GM21737 (cell line): ENCODE results near the gene REC8.

ENCODE experiments used
- ATAC-seq: cut with Tn5 transposase; IDR thresholded peaks from one replicate; pipeline ENCODE4 v1.9.1; 2021; ENCODE audit warnings: mild to moderate bottlenecking, moderate library complexity; ENCODE audit not compliant: unreplicated experiment

The REC8 gene

DNA sequence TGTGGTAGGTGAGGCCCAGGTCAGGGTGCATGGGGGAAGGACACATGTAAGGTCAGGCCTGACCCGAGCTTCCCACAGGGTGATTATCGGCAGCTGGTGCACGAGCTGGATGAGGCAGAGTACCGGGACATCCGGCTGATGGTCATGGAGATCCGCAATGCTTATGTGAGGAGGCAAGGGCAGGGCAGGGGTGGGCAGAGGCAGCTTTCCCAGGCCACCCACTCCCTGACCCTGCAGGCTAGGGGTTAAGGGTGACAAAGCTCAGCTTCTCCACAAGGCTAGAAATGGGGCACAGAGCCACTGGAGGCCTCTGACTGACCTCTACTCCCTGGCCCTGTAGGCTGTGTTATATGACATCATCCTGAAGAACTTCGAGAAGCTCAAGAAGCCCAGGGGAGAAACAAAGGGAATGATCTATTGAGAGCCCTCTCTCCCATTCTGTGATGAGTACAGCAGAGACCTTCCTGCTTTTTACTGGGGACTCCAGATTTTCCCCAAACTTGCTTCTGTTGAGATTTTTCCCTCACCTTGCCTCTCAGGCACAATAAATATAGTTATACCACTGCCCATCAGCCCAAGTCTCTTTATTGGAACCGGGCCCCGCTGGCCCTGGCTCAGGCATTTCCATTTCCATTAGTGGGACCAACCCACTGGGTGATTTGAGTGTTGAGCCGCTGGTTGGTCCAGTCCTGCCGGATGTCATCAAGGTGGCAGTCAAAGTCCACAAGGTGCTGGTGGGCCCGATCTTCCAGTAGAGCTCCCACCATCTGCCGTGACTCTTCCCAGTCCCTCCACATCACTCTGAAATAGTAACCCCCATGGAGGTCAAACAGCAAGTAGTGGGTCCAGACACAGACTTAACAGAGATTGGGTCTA, 33.2 kb upstream of the REC8 start:
- ATAC-seq = no peak

DNA sequence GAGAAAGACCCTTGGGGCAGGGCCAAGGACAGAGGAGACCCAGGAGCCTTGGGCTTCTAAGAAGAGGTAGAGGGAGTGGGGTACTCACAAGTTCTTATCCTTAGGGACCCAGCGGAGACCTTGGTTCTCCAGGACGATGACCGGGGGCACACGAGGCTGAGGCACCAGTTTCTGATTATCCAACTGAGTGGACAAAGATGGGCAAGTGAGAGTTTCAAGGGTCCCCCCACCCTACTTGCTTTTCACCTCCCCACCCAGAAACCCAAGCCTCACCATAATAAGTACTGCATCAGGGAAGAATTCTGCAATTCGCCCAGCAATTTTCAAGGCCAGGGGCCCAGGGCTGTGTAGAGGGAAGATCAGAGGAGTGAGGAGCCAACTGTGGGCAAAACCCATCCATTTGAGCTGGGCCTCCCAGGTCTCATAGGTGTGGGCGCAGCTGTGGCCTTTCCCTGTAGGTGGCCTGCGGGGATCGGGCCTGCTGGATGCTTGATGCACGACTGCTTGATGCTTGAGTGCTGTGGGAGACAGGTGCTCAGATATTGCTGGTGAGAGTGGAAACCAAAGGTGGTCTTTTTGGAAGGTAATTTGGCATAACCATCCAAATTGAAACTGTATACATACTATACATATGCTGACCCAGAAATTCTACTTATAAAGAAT, 32.5 kb upstream of the REC8 start:
- no peak for ATAC-seq

DNA sequence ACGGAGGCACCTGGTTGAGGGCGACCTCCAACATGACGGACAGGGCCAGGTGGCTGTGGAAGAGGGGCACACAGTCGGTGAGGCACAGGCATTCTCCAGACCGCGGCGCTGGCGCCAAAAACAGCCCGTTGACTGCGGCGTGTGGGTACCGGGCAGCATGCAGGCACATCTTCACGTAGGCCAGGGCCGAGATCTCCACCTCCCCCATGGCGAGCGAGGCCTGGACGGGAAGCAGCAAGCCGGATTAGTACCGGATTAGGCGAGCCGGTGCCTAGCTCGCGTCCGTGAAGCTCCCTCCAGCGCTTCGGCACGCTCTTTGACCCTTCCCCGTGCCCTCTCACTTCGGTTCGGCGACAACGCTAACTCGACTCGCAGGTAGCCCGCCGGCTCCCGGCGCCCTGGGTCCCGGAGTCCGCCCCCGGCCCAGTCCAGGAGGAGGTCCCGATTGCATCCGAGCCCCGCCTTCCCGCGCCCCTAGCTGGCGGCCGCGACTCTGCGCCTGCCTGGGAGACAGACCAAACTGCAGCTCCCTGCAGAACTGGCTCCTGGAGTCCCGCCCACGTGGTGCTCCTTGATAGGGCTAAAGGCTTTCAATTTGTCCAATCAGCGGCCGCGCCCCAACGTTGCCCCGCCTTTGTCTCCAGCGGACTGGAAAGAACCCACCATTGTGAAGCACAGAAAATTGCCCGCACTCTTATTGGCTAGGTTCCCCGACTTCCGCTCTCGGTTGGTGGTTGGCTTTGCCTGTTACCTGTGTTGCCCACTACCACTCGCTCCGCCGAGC, 30.6 kb upstream of the REC8 start, which contains the start of gene EMC9:
EMC9 (minus strand) TSS at position 495 of the 784 bp plus-strand sequence; CDS start at position 208, 287 bp downstream.
- ATAC-seq = peak; percentile 80

DNA sequence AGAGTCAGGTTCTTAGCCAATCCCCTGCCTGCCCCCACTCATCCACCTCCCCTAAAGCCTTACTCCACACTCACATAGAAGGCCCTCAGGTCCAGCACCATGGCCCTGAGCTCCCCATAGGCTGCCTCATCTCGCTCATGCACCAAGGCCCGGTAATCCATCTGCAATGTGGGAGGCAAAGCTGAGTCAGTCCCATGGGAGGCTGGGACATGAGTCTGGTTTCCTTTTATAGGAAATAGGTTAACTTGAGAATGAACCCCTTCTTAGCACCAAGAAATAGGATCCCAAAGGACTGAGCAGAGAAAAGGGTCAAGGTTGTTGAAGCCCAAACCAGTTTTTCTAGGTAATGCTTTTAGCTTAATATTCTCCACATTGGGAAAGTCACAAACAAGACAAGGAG, 28.4 kb upstream of the REC8 start:
- ATAC-seq = no peak

DNA sequence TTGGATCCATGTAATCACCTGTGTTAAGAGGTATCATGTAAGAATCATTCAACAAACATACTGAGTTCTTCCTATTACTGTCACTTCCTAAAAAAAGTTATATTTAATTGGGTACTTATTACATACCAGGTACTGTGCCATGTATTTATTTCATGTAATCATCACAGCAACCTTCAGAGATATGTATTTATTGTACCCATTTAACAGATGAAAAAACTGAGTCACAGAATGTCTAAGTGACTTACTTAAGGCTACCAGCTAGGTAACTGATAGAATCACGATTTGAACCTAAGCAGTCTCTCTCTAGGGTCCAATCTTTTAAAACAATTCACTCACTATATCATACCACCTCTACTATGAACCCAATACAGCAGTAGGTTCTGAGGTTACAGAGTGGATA, 27.4 kb upstream of the REC8 start:
- no peak for ATAC-seq

DNA sequence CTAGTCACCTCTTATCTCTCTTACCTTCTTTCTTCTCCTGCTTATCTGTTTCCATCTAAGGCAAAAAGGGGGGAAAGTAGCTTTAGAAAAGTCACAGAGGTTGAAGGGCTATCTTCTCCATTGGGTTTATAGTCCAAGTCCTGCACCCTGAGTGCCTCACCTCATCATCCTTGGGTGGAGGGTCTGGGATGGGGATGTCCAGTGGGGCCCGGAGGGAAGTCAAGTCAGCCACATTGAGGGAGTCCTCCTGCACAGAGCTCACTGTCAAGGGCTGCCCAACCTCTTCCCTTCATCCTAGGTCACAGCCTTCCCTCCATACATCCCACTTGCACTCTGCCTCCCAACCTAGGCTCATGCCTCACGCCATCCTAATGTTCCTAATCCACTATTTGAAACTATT, 26.7 kb upstream of the REC8 start:
- no peak for ATAC-seq

DNA sequence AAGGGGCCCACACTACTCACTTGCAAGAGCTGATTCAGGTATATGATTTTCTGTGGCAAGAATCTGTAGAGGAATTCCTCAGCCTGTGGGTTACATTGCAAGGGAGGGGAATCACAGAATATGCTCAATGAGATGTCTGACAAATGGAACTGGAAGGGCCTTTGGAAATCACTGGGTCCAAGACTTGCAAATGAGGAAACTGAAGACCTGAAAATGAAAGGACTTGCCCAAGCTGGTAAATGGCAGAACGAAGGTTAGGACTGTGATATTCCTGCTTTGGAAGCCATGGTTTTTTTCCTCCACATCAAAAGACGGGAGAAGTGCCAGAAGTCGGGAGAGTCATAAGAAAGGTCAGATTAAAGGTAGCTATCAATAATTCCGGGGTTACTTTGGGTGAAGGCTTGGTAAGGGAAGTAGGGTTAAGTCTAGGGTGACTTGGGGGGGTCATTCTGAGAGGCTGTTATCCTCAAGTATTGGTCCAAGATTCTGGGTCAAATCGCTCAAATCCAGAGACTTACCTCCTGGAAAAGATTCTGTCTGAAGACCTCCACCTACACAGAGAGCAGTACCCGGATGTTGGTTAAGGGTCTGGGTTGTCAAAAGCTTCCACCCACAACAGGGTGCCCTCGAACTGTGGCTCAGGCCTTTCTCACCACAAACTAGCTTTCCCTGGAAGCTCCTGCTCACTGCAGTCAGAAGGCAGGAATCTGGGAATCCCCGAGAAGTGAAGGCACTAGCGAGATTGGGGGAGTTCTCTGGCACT, 26.0 kb upstream of the REC8 start:
- no peak for ATAC-seq

DNA sequence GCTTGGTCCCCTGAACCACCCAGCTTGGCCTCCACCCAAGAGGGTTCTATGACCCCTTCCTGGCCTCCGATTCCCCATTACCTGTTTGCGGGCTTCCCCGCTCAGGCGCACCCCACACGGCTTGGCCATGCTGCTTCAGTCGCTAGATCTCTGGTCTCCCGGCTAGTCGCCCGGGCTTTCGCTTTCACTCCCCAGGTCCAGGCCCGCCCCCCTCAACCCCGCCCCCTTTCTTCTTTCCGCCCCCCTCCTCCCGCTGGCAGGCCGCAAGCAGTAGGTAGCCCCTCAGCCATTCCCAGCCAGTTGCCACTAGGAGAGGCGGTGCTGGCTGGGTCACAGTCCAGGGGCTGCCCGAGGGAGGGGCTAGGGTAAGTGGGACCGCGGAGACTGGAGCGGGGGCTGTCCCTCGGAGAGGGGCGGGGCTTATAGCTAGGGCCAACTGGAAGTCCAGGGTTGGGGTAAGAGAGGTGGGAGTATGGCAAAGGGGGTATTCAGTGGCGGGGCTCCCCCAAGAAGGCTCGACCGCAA, 25.4 kb upstream of the REC8 start, which contains the start of gene PSME2:
PSME2 (minus strand) TSS at position 158 of the 525 bp plus-strand sequence; CDS start at position 129, 29 bp downstream.
- ATAC-seq = peak; percentile 63

DNA sequence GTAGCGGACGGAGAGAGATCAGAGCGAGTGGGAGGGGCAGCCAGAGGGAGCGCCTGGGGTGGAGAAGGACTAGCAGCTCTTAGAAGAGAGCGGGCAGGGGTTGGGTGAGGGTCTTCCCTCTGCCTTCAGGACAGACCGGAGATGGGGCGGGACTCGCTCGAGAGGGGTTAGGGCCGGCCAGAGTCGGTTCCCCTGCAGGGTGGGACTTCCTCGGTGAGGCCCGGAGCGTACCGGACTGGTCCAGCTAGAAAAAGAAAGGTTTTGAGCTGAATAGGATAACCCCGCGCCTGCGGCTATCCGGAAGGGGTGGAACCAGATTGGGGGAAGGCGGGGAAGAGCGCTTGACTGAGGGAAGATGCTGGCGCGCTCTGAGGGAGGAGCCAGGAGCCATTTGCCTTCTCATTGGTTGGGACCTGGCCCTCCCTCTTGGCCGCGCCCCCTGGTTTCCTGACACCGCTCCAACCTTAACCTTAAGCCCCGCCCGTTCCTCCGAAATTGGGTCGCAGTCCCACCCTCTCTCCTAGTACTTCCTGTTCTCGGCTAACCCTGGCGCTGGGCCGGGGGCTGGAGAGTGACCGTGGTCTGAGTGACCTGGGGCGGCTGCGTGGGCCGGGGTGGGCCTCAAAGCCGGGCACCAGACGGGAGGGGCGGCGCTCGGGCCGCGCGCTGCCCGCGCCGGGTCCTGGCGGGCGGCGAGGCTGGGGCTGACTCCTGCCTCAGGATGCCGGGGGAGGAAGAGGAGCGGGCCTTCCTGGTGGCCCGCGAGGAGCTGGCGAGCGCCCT, 24.7 kb upstream of the REC8 start, which contains the start of gene RNF31:
RNF31 (plus strand) TSS at position 521 of the 783 bp plus-strand sequence; CDS start at position 722, 201 bp downstream.
- peak; percentile 76 for ATAC-seq

DNA sequence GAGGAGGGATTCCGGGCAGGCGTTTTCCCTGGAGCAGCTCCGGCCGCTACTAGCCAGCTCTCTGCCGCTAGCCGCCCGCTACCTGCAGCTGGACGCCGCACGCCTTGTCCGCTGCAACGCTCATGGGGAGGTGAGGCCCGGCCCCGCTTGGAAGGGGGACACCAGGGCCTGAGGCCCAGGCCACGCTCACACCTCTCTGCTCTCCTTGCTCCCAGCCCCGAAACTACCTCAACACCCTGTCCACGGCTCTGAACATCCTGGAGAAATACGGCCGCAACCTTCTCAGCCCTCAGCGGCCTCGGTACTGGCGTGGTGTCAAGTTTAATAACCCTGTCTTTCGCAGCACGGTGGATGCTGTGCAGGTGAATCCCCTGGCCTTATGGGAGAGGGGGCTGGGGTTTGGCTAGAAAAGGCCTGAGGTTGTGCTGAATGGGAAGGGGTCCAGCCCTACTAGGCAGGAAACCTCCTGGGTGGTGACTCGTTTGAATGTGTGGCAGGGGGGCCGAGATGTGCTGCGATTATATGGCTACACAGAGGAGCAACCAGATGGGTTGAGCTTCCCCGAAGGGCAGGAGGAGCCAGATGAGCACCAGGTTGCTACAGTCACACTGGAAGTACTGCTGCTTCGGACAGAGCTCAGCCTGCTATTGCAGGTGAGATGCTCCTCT, 24.0 kb upstream of the REC8 start:
- ATAC-seq = no peak

DNA sequence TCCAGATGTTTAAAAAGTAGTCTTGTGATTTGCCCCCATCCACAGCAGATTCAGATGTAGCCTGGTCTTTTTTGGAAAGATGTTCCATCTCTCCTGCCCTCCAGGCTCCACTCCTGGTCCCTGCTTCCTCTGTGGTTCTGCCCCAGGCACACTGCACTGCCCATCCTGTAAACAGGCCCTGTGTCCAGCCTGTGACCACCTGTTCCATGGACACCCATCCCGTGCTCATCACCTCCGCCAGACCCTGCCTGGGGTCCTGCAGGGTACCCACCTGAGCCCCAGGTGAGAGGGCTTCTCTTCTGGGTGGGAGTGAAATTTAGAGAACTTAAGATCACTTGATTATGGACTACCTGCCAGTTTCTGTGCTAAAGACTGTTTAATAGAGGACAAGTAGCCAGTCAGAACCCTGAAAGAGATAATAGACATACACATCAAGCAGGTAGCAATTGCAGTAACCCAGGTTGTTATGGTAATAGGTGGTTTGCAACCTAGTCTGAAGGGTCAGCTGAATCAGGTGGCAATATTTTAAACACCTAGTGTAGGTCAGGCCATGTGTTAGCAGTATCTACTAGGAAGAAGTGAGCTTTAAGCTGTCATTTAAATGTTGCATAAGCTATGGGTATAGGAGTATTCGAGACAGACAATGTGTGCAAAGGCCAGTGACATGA, 22.4 kb upstream of the REC8 start:
- no peak for ATAC-seq

DNA sequence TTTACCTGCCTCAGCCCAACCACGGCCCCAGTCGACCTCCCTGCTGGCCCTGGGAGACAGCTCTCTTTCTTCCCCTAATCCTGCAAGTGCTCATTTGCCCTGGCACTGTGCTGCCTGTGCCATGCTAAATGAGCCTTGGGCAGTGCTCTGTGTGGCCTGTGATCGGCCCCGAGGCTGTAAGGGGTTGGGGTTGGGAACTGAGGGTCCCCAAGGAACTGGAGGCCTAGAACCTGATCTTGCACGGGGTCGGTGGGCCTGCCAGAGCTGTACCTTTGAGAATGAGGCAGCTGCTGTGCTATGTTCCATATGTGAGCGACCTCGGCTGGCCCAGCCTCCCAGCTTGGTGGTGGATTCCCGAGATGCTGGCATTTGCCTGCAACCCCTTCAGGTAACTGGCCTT, 21.8 kb upstream of the REC8 start:
- ATAC-seq = no peak

DNA sequence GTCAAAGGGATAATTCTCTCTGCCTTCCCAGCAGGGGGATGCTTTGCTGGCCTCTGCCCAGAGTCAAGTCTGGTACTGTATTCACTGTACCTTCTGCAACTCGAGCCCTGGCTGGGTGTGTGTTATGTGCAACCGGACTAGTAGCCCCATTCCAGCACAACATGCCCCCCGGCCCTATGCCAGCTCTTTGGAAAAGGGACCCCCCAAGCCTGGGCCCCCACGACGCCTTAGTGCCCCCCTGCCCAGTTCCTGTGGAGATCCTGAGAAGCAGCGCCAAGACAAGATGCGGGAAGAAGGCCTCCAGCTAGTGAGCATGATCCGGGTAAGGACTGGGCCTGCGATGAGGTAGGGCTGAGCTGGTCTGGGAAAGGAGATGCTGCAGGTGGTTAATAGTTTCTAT, 21.3 kb upstream of the REC8 start:
- no peak for ATAC-seq

DNA sequence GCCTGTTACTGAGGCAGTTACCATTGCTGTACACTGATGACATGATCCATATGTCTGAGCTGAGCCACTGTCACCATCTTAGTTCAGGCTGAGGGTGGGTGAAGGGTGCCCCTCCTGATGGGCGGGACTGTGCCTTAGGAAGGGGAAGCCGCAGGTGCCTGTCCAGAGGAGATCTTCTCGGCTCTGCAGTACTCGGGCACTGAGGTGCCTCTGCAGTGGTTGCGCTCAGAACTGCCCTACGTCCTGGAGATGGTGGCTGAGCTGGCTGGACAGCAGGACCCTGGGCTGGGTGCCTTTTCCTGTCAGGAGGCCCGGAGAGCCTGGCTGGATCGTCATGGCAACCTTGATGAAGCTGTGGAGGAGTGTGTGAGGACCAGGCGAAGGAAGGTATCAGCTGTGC, 20.9 kb upstream of the REC8 start:
- ATAC-seq = no peak

DNA sequence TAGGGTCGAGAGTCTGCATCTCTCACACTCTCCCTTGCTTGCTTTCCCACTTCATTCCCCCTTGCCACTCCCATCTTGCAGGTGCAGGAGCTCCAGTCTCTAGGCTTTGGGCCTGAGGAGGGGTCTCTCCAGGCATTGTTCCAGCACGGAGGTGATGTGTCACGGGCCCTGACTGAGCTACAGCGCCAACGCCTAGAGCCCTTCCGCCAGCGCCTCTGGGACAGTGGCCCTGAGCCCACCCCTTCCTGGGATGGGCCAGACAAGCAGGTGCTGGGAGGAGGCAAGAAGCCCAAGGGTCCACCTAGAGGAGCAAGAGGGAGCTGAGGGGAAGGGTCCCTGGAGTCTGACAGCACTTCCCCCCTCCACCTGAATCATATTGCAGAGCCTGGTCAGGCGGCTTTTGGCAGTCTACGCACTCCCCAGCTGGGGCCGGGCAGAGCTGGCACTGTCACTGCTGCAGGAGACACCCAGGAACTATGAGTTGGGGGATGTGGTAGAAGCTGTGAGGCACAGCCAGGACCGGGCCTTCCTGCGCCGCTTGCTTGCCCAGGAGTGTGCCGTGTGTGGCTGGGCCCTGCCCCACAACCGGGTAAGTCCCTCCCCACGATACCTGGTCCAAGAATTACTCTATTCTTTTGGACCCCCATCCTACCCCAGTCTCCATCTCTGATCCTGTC, 20.3 kb upstream of the REC8 start:
- no peak for ATAC-seq

DNA sequence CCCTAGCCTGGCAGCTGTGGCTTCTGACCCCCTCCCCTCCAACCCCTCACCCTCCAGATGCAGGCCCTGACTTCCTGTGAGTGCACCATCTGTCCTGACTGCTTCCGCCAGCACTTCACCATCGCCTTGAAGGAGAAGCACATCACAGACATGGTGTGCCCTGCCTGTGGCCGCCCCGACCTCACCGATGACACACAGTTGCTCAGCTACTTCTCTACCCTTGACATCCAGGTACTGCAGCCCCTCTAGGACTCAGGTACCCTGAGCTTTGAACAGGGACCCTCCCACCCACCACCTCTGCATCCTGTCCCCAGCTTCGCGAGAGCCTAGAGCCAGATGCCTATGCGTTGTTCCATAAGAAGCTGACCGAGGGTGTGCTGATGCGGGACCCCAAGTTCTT, 16.8 kb upstream of the REC8 start:
- ATAC-seq = no peak

DNA sequence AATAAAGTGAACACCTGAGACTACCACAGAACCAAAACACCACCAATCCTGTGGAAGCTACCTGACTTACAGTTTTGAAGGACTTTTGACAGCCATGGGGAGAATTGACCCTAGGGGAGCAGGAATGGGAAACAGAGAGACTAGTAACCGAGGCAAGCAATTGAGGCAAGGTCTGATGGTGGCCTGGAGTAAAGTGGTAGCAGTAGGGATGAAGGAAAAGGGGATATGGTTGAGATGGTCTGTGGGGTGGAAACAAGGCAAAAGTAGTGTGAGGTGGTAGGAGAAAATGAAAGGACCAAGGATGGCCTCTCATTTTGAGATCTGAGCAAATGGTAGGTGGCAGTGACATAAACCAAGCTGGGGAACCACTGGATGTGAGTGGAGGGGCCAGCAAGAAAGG, 15.0 kb upstream of the REC8 start:
- ATAC-seq = no peak

DNA sequence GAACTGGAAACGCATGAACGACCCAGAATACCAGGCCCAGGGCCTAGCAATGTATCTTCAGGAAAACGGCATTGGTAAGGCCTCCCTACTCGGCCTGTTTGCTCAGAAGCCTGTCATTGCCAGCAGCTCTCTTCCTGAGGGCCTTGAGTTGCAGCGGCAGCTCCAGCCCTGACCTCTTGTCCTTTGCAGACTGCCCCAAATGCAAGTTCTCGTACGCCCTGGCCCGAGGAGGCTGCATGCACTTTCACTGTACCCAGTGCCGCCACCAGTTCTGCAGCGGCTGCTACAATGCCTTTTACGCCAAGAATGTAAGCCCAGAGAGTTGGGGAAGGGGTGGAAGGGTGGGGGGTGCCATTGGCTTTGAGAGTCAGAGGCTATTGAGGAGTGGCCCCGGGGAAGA, 14.5 kb upstream of the REC8 start:
- ATAC-seq = no peak
